IgD-negative memory B cell (primary cell): ENCODE data around the gene FGF12. TPM values are rescaled to one million over a fixed set of nuclear protein-coding genes. Genes with fewer than 3 reads are reported as not detected.

Experiments used
- H3K27ac Mint-ChIP-seq, 3 donors: one replicate each; pipeline ENCODE4 v1.8.0; 2020 to 2022; ENCODE audit warnings: mild to moderate bottlenecking in 3 of 3, mixed read lengths in 3 of 3, moderate library complexity in 1 of 3
- H3K27me3 Mint-ChIP-seq: one replicate; pipeline ENCODE4 v1.8.0; 2021; ENCODE audit warnings: mixed read lengths
- H3K36me3 Mint-ChIP-seq: one replicate; pipeline ENCODE4 v1.8.0; 2020; ENCODE audit warnings: mild to moderate bottlenecking, mixed read lengths
- H3K4me1 Mint-ChIP-seq, 3 donors: one replicate each; pipeline ENCODE4 v1.8.0; 2020 to 2022; ENCODE audit warnings: mixed read lengths in 3 of 3, mild to moderate bottlenecking in 1 of 3
- H3K4me3 Mint-ChIP-seq, 4 donors: one replicate each; pipeline ENCODE4 v1.8.0; 2020 to 2022; ENCODE audit warnings: mild to moderate bottlenecking in 4 of 4, mixed read lengths in 4 of 4, moderate library complexity in 3 of 4
- H3K9me3 Mint-ChIP-seq, 3 donors: one replicate each; pipeline ENCODE4 v1.8.0; 2020 to 2021; ENCODE audit warnings: mixed read lengths in 3 of 3, mild to moderate bottlenecking in 1 of 3
- polyA plus RNA-seq: library from polyadenylated mRNA; unstranded; fragments of 300-500 nt; fragmentation: Illumina TruSeq; gene quantifications from one replicate; pipeline ENCODE4 v1.2.3, GENCODE V29; 2021

The FGF12 gene
- polyA plus RNA-seq, 1 donor from 2014 or later = 0.38 TPM

GRCh38 chr3:192449036-192449435 lies 278.3 kb downstream of the FGF12 start:
- Mint-ChIP-seq H3K9me3 (peaks cover 0 to 2% (median 0%) of the 10 kb centered on the region in 3 donors), H3K27me3 (peaks cover 18% of the 10 kb centered on the region), H3K4me1 (peaks cover 0 to 4% (median 2%) of the 10 kb centered on the region in 3 donors)

DNA sequence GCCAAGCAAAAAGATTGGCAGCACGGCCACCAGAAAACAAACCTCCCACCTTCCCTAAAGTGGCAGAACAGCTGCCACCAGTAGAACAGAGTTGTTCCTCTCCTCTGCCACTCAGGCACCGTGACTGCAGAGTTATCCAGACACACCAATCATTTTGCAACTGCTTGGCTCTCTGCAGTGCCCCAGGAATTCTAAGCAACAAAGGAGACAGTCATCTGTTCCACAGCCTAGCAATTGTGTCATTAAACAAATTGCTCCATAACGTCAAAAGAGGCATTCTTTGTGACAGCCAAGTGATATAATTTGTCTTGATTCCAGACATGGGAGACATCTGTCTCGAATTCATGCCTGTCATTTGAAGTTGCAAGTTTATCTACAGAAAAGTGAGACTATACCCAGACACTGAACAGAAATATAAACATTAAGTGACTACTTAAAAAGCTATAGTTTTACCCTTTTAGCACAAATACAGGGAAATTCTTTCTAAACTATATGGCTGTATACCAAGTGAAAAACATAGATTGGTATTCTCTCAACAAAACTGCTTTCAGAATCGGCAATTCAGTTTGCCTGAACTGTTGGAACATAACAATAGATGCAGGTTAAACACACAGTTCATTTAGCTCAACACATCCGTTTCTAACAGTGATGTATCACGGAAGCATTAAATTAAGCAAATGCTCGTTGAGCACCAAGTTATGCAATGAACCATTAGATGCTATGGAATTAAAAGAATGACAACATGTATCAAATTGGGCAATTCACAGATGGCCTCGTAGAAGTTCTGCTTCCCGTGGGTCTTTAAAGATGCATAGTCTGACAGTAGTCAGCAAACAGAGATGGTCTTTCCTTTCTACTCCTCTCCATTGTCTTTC lies 281.3 kb downstream of the FGF12 start:
- no peak overlapping the region for H3K4me3 Mint-ChIP-seq
- peaks cover 18% of the 10 kb centered on the region for H3K27me3 Mint-ChIP-seq
- H3K36me3 Mint-ChIP-seq = no peaks in the 10 kb centered on the region

More at GRCh38 chr3:192449036-192449435, 278.3 kb downstream of the FGF12 start:
- H3K36me3 Mint-ChIP-seq = no peaks in the 10 kb centered on the region
- H3K4me3 Mint-ChIP-seq = no peak overlapping the region
- H3K27ac Mint-ChIP-seq = no peak overlapping the region

DNA sequence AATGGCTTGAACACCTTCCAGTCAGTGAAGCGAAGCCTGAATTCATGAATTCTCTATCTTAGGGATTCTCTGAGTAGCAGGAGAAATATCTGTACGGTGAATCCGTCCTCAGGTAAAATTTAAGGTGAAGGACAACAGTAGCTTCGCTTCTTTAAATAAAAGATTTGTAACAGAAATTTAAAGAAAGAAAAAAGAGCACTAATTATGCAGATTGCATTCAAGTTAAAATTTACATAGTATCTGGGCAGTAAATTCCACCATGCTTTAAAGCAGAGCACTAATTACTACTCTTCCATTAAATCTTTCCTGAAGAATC lies 282.6 kb downstream of the FGF12 start:
- Mint-ChIP-seq H3K27me3 (peaks cover 18% of the 10 kb centered on the region), H3K4me1 (peaks cover 0 to 6% (median 4%) of the 10 kb centered on the region in 3 donors), H3K27ac (no peak overlapping the region), H3K9me3 (peaks cover 0 to 2% (median 0%) of the 10 kb centered on the region in 3 donors), H3K36me3 (no peaks in the 10 kb centered on the region), H3K4me3 (no peak overlapping the region)

More for the DNA sequence above, 281.3 kb downstream of the FGF12 start:
- Mint-ChIP-seq H3K9me3 (peaks cover 0 to 2% (median 0%) of the 10 kb centered on the region in 3 donors), H3K27ac (peak overlapping the region in 1 of 3 donors; percentile 35), H3K4me1 (peaks cover 0 to 6% (median 4%) of the 10 kb centered on the region in 3 donors)

GRCh38 chr3:192444096-192444790 lies 283.1 kb downstream of the FGF12 start:
- peaks cover 17% of the 10 kb centered on the region for H3K27me3 Mint-ChIP-seq
- H3K4me3 Mint-ChIP-seq = peak overlapping the region in 1 of 4 donors; percentile 43
- no peaks in the 10 kb centered on the region for H3K36me3 Mint-ChIP-seq
- H3K4me1 Mint-ChIP-seq = peaks cover 0 to 6% (median 4%) of the 10 kb centered on the region in 3 donors
- peaks cover 0 to 2% (median 0%) of the 10 kb centered on the region in 3 donors for H3K9me3 Mint-ChIP-seq
- H3K27ac Mint-ChIP-seq = no peak overlapping the region

- no peaks in the 10 kb centered on the region for H3K9me3 Mint-ChIP-seq
These were observed 292.1 kb downstream of the FGF12 start for GRCh38 chr3:192435241-192435640.

DNA sequence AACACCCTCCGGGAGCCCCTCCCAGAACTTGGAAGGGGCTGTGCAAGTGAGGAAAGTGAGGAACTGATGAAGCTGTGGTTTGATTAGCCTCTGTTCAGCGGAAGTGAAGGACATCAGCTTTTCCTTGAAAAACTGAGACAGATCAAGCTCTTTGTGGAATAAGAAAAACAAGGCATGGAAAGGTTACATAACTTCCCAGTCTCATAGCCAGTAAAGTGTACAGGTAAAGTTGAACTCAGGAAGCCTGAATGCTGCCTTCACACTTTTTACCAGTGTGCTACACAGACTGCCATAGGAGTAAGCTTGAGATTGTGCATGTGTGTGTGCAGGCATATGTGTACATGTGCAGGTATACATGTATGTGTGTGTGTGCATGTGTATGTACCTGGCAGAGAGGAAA lies 293.2 kb downstream of the FGF12 start:
- Mint-ChIP-seq H3K27ac (no peak overlapping the region), H3K36me3 (peaks cover 2% of the 10 kb centered on the region), H3K4me3 (no peak overlapping the region), H3K27me3 (peaks cover 5% of the 10 kb centered on the region), H3K4me1 (no peaks in the 10 kb centered on the region), H3K9me3 (no peaks in the 10 kb centered on the region)

More at GRCh38 chr3:192435241-192435640, 292.1 kb downstream of the FGF12 start:
- H3K4me1 Mint-ChIP-seq = no peaks in the 10 kb centered on the region
- H3K27me3 Mint-ChIP-seq = peaks cover 5% of the 10 kb centered on the region
- no peak overlapping the region for H3K4me3 Mint-ChIP-seq
- H3K27ac Mint-ChIP-seq = no peak overlapping the region
- peaks cover 2% of the 10 kb centered on the region for H3K36me3 Mint-ChIP-seq

GRCh38 chr3:192433704-192434103 lies 293.6 kb downstream of the FGF12 start:
- Mint-ChIP-seq H3K27me3 (peaks cover 6% of the 10 kb centered on the region), H3K4me3 (no peak overlapping the region), H3K9me3 (no peaks in the 10 kb centered on the region), H3K4me1 (no peaks in the 10 kb centered on the region), H3K27ac (no peak overlapping the region), H3K36me3 (peaks cover 2% of the 10 kb centered on the region)

GRCh38 chr3:192422997-192423342 lies 304.4 kb downstream of the FGF12 start:
- Mint-ChIP-seq H3K36me3 (no peaks in the 10 kb centered on the region), H3K4me3 (no peak overlapping the region), H3K27ac (peak overlapping the region in 1 of 3 donors; percentile 7), H3K27me3 (no peaks in the 10 kb centered on the region), H3K9me3 (peaks cover 0 to 5% (median 0%) of the 10 kb centered on the region in 3 donors), H3K4me1 (no peaks in the 10 kb centered on the region)

GRCh38 chr3:192422321-192422996 lies 304.9 kb downstream of the FGF12 start:
- H3K9me3 Mint-ChIP-seq = peaks cover 0 to 5% (median 0%) of the 10 kb centered on the region in 3 donors
- H3K27ac Mint-ChIP-seq = no peak overlapping the region
- H3K27me3 Mint-ChIP-seq = no peaks in the 10 kb centered on the region
- no peaks in the 10 kb centered on the region for H3K36me3 Mint-ChIP-seq
- H3K4me3 Mint-ChIP-seq = no peak overlapping the region
- no peaks in the 10 kb centered on the region for H3K4me1 Mint-ChIP-seq

- no peak overlapping the region for H3K4me3 Mint-ChIP-seq
- H3K36me3 Mint-ChIP-seq = no peaks in the 10 kb centered on the region
- no peaks in the 10 kb centered on the region for H3K4me1 Mint-ChIP-seq
- H3K27me3 Mint-ChIP-seq = no peaks in the 10 kb centered on the region
- peaks cover 0 to 4% (median 0%) of the 10 kb centered on the region in 3 donors for H3K9me3 Mint-ChIP-seq
- no peak overlapping the region for H3K27ac Mint-ChIP-seq
These were observed 308.0 kb downstream of the FGF12 start for GRCh38 chr3:192419312-192419711.

DNA sequence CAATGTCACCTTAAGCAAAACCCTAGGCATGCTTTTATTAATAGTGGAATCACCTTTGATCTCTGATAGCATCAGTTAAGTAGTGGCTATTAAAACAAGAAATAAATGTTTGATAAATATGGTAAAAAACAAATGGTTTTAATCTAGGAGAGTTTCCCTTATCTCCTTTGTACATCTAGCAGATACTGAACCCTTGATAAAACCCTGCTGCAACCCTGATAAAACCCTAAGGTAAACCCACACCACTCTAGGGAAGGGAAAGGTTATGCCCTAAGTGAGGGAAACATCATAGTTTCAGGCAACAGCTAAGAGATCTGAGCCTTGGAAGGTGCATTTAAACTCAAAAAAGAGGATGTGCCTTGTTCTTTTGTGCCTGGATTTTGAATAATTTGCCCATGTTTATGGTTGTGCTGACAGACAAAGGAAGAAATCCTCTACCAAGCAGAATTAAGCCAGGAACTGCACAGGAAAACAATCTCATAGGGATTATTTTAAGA lies 309.7 kb downstream of the FGF12 start:
- H3K36me3 Mint-ChIP-seq = no peaks in the 10 kb centered on the region
- H3K9me3 Mint-ChIP-seq = peaks cover 0 to 4% (median 0%) of the 10 kb centered on the region in 3 donors
- H3K4me1 Mint-ChIP-seq = no peaks in the 10 kb centered on the region
- H3K27ac Mint-ChIP-seq = no peak overlapping the region
- H3K27me3 Mint-ChIP-seq = no peaks in the 10 kb centered on the region
- no peak overlapping the region for H3K4me3 Mint-ChIP-seq

GRCh38 chr3:192417017-192417416 lies 310.3 kb downstream of the FGF12 start:
- no peaks in the 10 kb centered on the region for H3K4me1 Mint-ChIP-seq
- no peak overlapping the region for H3K4me3 Mint-ChIP-seq
- H3K27me3 Mint-ChIP-seq = no peaks in the 10 kb centered on the region
- no peaks in the 10 kb centered on the region for H3K36me3 Mint-ChIP-seq
- no peak overlapping the region for H3K27ac Mint-ChIP-seq
- H3K9me3 Mint-ChIP-seq = peaks cover 0 to 4% (median 0%) of the 10 kb centered on the region in 3 donors

- H3K27me3 Mint-ChIP-seq = peaks cover 19% of the 10 kb centered on the region
- peaks cover 2 to 5% (median 3%) of the 10 kb centered on the region in 3 donors for H3K4me1 Mint-ChIP-seq
- H3K27ac Mint-ChIP-seq = no peak overlapping the region
- H3K9me3 Mint-ChIP-seq = no peaks in the 10 kb centered on the region
- peaks cover 1% of the 10 kb centered on the region for H3K36me3 Mint-ChIP-seq
- no peak overlapping the region for H3K4me3 Mint-ChIP-seq
These were observed 313.9 kb downstream of the FGF12 start for GRCh38 chr3:192413461-192413860.

- Mint-ChIP-seq H3K9me3 (peaks cover 0 to 2% (median 0%) of the 10 kb centered on the region in 3 donors), H3K27ac (no peak overlapping the region), H3K4me1 (peaks cover 4 to 10% (median 9%) of the 10 kb centered on the region in 3 donors), H3K36me3 (peaks cover 6% of the 10 kb centered on the region), H3K4me3 (peak overlapping the region in 3 of 4 donors; percentile 30 to 59 (median 48)), H3K27me3 (peaks cover 39% of the 10 kb centered on the region)
These were observed 316.7 kb downstream of the FGF12 start for GRCh38 chr3:192410684-192410960.
